Measurements from ENCODE around the gene POPDC2.

Gene POPDC2

DNA sequence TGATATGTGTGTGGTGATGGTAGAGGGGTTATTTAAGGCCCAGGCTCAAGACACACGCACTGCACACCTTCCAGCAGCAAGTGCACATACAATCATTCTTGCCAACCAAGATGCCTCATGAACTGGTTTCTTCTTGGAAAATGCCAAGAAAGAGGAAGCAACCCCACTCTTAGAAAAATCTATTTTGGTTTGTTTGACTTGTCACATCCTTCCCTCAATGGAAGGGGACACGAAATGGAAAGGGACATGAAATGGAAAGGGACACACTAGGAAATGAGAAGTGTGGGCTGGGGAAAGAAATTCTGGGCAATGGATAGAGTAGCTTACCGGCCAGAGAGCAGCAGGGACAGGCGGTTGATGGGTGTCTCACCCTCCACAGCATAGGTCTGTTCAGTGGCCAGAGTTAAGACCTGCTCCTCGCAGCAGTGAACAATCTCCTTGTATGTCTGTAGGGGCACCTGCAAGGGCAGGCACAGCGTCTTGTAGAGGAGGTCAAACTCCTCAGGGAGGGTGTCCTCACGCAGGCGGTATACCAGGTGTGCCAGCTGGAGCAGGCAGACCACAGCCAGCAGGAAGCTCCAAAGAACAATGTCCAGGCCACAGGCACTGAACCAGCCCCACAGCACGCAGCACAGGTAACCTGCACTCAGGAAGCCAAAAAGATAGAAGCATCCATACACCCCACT is 640 bp downstream of the POPDC2 start:
- TF ChIP-seq, protein P1, sequence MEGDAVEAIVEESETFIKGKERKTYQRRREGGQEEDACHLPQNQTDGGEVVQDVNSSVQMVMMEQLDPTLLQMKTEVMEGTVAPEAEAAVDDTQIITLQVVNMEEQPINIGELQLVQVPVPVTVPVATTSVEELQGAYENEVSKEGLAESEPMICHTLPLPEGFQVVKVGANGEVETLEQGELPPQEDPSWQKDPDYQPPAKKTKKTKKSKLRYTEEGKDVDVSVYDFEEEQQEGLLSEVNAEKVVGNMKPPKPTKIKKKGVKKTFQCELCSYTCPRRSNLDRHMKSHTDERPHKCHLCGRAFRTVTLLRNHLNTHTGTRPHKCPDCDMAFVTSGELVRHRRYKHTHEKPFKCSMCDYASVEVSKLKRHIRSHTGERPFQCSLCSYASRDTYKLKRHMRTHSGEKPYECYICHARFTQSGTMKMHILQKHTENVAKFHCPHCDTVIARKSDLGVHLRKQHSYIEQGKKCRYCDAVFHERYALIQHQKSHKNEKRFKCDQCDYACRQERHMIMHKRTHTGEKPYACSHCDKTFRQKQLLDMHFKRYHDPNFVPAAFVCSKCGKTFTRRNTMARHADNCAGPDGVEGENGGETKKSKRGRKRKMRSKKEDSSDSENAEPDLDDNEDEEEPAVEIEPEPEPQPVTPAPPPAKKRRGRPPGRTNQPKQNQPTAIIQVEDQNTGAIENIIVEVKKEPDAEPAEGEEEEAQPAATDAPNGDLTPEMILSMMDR (IDR thresholded peaks at IDR 0.05; ENCODE audit: borderline replicate concordance, control extremely low read depth, extremely low read depth, insufficient read depth, missing control alignments): no peak
- DNase-seq (ENCODE audit: low spot score): no peak
- in situ Hi-C loops (cut with MboI; ENCODE audit: low sequenced_read_pairs, unreplicated experiment): no loop called here

DNA sequence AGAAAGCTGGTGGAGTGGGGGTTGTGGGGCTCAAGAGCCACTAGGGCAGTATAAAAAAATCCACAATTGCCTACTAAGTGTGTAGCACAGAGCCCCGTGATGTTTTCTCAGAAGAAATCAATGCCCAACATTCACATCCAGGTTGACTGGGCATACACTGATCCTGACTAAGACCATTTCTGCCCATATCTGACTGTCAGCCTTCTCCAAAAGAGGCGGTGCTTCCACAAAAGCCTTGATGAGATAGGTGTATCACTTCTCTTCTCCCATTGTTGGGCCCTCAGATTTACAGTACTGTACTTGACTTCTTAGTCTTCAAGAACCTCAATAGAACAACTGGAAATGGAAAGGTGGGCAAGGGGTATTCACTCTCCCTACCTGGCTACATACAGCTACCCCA is 1.4 kb downstream of the POPDC2 start:
- DNase-seq (ENCODE audit: low spot score): no peak
- in situ Hi-C loops (cut with MboI; ENCODE audit: low sequenced_read_pairs, unreplicated experiment): no loop called here
- TF ChIP-seq, protein P1 (IDR thresholded peaks at IDR 0.05; ENCODE audit: borderline replicate concordance, control extremely low read depth, extremely low read depth, insufficient read depth, missing control alignments): no peak

DNA sequence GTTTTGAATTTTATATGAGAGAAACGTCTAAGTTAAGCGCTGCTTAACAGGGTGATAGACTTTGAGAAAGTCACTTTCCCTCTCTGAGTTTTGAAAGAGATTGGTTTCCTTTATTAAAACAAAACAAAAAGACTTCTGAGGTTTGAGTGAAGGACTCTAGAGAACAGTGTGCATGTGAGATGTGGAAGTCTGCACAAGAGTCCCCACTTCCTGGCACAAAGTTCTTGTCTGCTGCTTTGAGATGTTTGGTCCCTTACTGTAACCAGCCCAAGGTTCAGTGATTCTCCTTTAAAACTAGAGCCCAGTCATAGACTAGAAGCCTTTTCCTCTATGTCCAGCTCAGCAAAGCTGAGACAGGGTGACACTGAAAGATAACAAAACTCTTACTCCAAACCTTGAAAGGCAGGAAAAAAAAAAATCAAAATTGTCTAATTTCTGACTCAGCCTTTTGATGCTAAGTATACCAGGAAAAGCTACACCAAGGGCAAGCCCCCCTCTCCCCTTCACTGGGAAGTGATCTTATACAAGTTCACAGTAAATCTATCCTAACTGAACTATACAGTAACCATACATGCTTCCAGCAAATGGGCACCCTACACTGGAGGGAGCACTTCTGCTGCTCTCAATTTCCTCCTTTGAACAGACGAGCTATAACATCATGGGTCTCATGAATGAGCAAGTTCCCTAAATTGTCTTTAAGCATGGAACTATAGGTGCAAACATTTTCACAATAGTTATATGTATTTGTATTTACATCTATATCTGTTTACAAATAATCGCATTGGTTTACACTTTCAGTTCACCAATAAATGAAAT is 2.3 kb downstream of the POPDC2 start:
- TF ChIP-seq, protein P1 (IDR thresholded peaks at IDR 0.05; ENCODE audit: borderline replicate concordance, control extremely low read depth, extremely low read depth, insufficient read depth, missing control alignments): no peak

DNA sequence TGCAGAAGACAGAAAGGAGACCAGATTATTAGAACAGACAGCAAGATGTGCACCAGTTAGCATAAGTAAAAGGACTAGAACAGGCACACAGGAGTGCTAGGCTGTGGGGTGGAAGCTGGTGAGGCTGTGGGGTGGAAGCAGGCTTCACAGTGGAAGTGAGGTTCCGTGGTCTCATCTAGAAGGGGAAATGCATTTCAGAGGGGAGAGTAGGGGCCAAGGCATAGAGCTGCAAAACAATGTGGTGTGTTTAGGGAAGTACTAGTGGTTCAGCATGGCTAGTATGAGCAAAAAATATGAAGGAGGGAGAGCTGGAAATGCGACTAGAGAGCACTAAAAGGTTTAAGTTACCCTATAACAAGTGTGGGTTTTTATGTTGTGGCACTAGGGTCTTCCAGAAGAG is 6.5 kb downstream of the POPDC2 start:
- TF ChIP-seq, protein P1 (IDR thresholded peaks at IDR 0.05; ENCODE audit: borderline replicate concordance, control extremely low read depth, extremely low read depth, insufficient read depth, missing control alignments): no peak
- in situ Hi-C loops (cut with MboI; ENCODE audit: low sequenced_read_pairs, unreplicated experiment): no loop called here
- DNase-seq (ENCODE audit: low spot score): no peak

More for the DNA sequence above, 2.3 kb downstream of the POPDC2 start:
- in situ Hi-C loops (cut with MboI; ENCODE audit: low sequenced_read_pairs, unreplicated experiment): no loop called here
- no peak for DNase-seq (ENCODE audit: low spot score)

DNA sequence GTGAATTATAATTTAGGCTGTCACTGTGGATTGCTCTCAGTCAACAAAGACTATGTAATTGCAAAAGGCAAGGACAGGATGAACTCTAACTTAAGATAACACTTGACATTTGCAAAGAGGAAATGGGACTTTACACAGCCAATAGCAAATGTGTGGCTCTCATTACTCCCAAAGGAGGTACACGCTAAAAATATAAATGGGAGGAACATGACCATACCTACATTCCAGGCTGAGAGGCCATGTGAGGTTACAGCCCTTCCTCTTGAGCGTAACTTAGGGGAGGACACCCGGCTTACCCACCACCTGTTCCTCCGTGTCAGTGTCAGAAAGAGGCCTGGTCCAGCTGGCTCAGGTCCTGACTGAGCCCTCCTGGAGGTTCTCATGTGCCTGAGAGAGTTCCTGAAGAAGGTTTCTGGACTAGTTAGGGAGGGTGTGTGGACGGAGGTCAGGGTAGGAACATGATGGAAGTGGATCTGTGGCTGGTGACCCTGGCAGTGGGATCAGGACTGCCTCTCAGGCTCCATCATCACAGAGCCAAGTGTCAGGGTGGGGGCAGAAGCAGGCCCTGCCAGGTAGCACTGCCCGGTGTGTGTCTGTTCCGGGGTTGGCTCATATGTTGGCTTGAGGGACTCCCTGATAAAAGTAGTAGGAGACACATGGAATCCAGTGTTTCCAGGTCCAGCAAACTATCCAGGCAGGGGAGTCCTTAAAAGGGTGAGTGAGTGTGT is 7.9 kb downstream of the POPDC2 start:
- TF ChIP-seq, protein P1 (IDR thresholded peaks at IDR 0.05; ENCODE audit: borderline replicate concordance, control extremely low read depth, extremely low read depth, insufficient read depth, missing control alignments): no peak
- in situ Hi-C loops (cut with MboI; ENCODE audit: low sequenced_read_pairs, unreplicated experiment): no loop called here
- DNase-seq (ENCODE audit: low spot score): no peak

DNA sequence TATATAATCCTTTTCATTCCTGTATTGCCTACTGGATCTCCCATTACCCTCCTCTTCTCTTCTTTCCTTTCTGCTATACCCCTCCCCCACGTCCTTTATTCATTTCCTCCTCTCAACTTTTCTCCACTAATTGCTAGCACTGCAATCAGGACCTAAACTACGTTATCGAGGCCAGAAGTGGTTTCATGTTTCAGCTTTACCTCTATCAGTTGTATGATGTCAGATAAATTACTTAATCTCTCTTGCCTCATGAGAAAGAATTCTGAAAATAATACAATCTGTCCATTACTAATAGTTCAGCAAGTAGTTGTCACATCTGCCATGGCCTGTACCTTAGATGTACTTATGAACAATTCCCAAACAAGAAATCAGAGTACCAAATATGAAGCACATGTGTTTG is 10.6 kb downstream of the POPDC2 start:
- DNase-seq (ENCODE audit: low spot score): no peak
- in situ Hi-C loops (cut with MboI; ENCODE audit: low sequenced_read_pairs, unreplicated experiment): no loop called here
- TF ChIP-seq, protein P1 (IDR thresholded peaks at IDR 0.05; ENCODE audit: borderline replicate concordance, control extremely low read depth, extremely low read depth, insufficient read depth, missing control alignments): no peak
